ENCODE data around the gene SGCA. TPM values are rescaled to one million over a fixed set of nuclear protein-coding genes. Genes with fewer than 3 reads are reported as not detected.

The SGCA gene
- total RNA-seq, 2 experiments from 2014 or later, result 0.30 TPM; not detected in 1

- POLR2A ChIA-PET, result interaction anchor here (0.6 to 2.0 kb wide), 4 partner anchors 10 to 157 kb away, joined by 3 to 8 read pairs (median 5); no protein-coding TSS in a partner anchor
- Mint-ChIP-seq H3K36me3 (ENCODE audit: low read depth) (peaks cover 27% of the 10 kb centered on the region), H3K27ac (no peak overlapping the region), H3K4me1 (peaks cover 38% of the 10 kb centered on the region), H3K4me3 (peak overlapping the region; percentile 71), H3K9me3 (no peaks in the 10 kb centered on the region), H3K27me3 (peaks cover 37% of the 10 kb centered on the region)
- CTCF ChIA-PET, result interaction anchor here (2.0 to 3.0 kb wide), 2 partner anchors 12 to 35 kb away, joined by 7 to 14 read pairs; partner anchors contain the start of gene PDK2
- no peak for DNase-seq
Observed at GRCh38 chr17:50129353-50129727, 36.5 kb upstream of the SGCA start.

GRCh38 chr17:50129728-50130558, 35.9 kb upstream of the SGCA start, which contains the start of gene SAMD14:
TSS of gene SAMD14 (minus strand) at chr17:50130160. CDS start at chr17:50124959, 5,201 bp downstream.
- POLR2A ChIA-PET, result interaction anchor here (0.6 to 2.0 kb wide), 7 partner anchors 9 to 157 kb away, joined by 3 to 11 read pairs (median 3); no protein-coding TSS in a partner anchor
- Mint-ChIP-seq H3K4me3 (peak within 1 kb of the TSS; percentile 71), H3K9me3 (no peaks in the 10 kb centered on the region), H3K4me1 (peaks cover 38% of the 10 kb centered on the region), H3K36me3 (ENCODE audit: low read depth) (peaks cover 29% of the 10 kb centered on the region), H3K27ac (peak within 1 kb of the TSS; percentile 45), H3K27me3 (peaks cover 37% of the 10 kb centered on the region)
- CTCF ChIA-PET, result interaction anchor here (0.6 to 3.0 kb wide), 4 partner anchors 13 to 1522 kb away, joined by 3 to 14 read pairs (median 6); partner anchors contain the start of gene PDK2
- peak; percentile 50 for DNase-seq

- ChIA-PET POLR2A (interaction anchor here (1.0 to 2.0 kb wide), 5 partner anchors 8 to 21 kb away, joined by 3 to 11 read pairs (median 7); no protein-coding TSS in a partner anchor), CTCF (interaction anchor here (0.6 to 3.0 kb wide), 10 partner anchors 9 to 1521 kb away, joined by 3 to 14 read pairs (median 4); partner anchors contain the start of genes PDK2 and SGCA)
- H3K36me3 Mint-ChIP-seq (ENCODE audit: low read depth), result peaks cover 31% of the 10 kb centered on the region
- peak overlapping the region; percentile 45 for H3K4me3 Mint-ChIP-seq
- DNase-seq, result no peak
- peak overlapping the region; percentile 45 for H3K27ac Mint-ChIP-seq
- H3K4me1 Mint-ChIP-seq, result peaks cover 38% of the 10 kb centered on the region
- H3K9me3 Mint-ChIP-seq, result no peaks in the 10 kb centered on the region
- H3K27me3 Mint-ChIP-seq, result peaks cover 33% of the 10 kb centered on the region
Observed at GRCh38 chr17:50130559-50131305, 35.1 kb upstream of the SGCA start.

- Mint-ChIP-seq H3K27ac (peak overlapping the region; percentile 62), H3K27me3 (peaks cover 31% of the 10 kb centered on the region), H3K9me3 (no peaks in the 10 kb centered on the region), H3K36me3 (ENCODE audit: low read depth) (peaks cover 45% of the 10 kb centered on the region), H3K4me1 (peaks cover 38% of the 10 kb centered on the region), H3K4me3 (no peak overlapping the region)
- ChIA-PET POLR2A (interaction anchor here (0.7 to 1.6 kb wide), 2 partner anchors 15 to 33 kb away, joined by 3 to 5 read pairs; partner anchors contain the start of gene SGCA), CTCF (interaction anchor here (0.9 to 3.0 kb wide), 5 partner anchors 16 to 38 kb away, joined by 3 to 14 read pairs (median 5); partner anchors contain the start of gene PDK2)
- DNase-seq, result no peak
Observed at GRCh38 chr17:50132104-50132794, 33.6 kb upstream of the SGCA start.

GRCh38 chr17:50133028-50133768, 32.6 kb upstream of the SGCA start:
- Mint-ChIP-seq H3K4me3 (no peak overlapping the region), H3K27ac (peak overlapping the region; percentile 26), H3K4me1 (peaks cover 37% of the 10 kb centered on the region), H3K36me3 (ENCODE audit: low read depth) (peaks cover 54% of the 10 kb centered on the region), H3K27me3 (peaks cover 21% of the 10 kb centered on the region), H3K9me3 (no peaks in the 10 kb centered on the region)
- CTCF ChIA-PET, result no interaction called here
- no peak for DNase-seq
- POLR2A ChIA-PET, result interaction anchor here (0.7 to 1.6 kb wide), 2 partner anchors 16 to 33 kb away, joined by 3 to 5 read pairs; partner anchors contain the start of gene SGCA

GRCh38 chr17:50133769-50134099, 32.1 kb upstream of the SGCA start:
- no peak for DNase-seq
- Mint-ChIP-seq H3K27me3 (peaks cover 16% of the 10 kb centered on the region), H3K36me3 (ENCODE audit: low read depth) (peaks cover 59% of the 10 kb centered on the region), H3K9me3 (no peaks in the 10 kb centered on the region), H3K27ac (no peak overlapping the region), H3K4me3 (no peak overlapping the region), H3K4me1 (peaks cover 38% of the 10 kb centered on the region)
- POLR2A ChIA-PET, result no interaction called here
- CTCF ChIA-PET, result no interaction called here

GRCh38 chr17:50134206-50135110, 31.3 kb upstream of the SGCA start:
- Mint-ChIP-seq H3K27ac (no peak overlapping the region), H3K4me1 (peaks cover 40% of the 10 kb centered on the region), H3K36me3 (ENCODE audit: low read depth) (peaks cover 67% of the 10 kb centered on the region), H3K27me3 (peaks cover 13% of the 10 kb centered on the region), H3K9me3 (no peaks in the 10 kb centered on the region), H3K4me3 (no peak overlapping the region)
- POLR2A ChIA-PET, result no interaction called here
- CTCF ChIA-PET, result interaction anchor here (1.2 to 2.1 kb wide), 2 partner anchors 27 to 40 kb away, joined by 4 to 7 read pairs; no protein-coding TSS in a partner anchor
- no peak for DNase-seq

- H3K36me3 Mint-ChIP-seq (ENCODE audit: low read depth), result peaks cover 77% of the 10 kb centered on the region
- POLR2A ChIA-PET, result interaction anchor here (0.9 to 1.4 kb wide), 3 partner anchors 11 to 35 kb away, joined by 3 to 6 read pairs (median 4); no protein-coding TSS in a partner anchor
- no peak for DNase-seq
- peaks cover 9% of the 10 kb centered on the region for H3K27me3 Mint-ChIP-seq
- no peak overlapping the region for H3K27ac Mint-ChIP-seq
- no peak overlapping the region for H3K4me3 Mint-ChIP-seq
- H3K4me1 Mint-ChIP-seq, result peaks cover 47% of the 10 kb centered on the region
- H3K9me3 Mint-ChIP-seq, result no peaks in the 10 kb centered on the region
- CTCF ChIA-PET, result interaction anchor here (1.2 to 2.1 kb wide), 2 partner anchors 26 to 41 kb away, joined by 4 to 7 read pairs; no protein-coding TSS in a partner anchor
Observed at GRCh38 chr17:50135316-50136095, 30.3 kb upstream of the SGCA start.

- ChIA-PET CTCF (interaction anchor here (1.0 to 2.1 kb wide), 2 partner anchors 26 to 33 kb away, joined by 3 to 7 read pairs; no protein-coding TSS in a partner anchor), POLR2A (interaction anchor here (0.9 to 1.4 kb wide), 4 partner anchors 11 to 34 kb away, joined by 3 to 6 read pairs (median 4); no protein-coding TSS in a partner anchor)
- DNase-seq, result no peak
- H3K27me3 Mint-ChIP-seq, result peaks cover 3% of the 10 kb centered on the region
- peaks cover 80% of the 10 kb centered on the region for H3K36me3 Mint-ChIP-seq (ENCODE audit: low read depth)
- H3K4me1 Mint-ChIP-seq, result peaks cover 47% of the 10 kb centered on the region
- H3K27ac Mint-ChIP-seq, result peak overlapping the region; percentile 8
- no peak overlapping the region for H3K4me3 Mint-ChIP-seq
- no peaks in the 10 kb centered on the region for H3K9me3 Mint-ChIP-seq
Observed at GRCh38 chr17:50136096-50136687, 29.6 kb upstream of the SGCA start.

- CTCF ChIA-PET, result interaction anchor here (1.0 to 2.7 kb wide), 3 partner anchors 25 to 43 kb away, joined by 3 to 13 read pairs (median 7); partner anchors contain the start of gene PDK2
- Mint-ChIP-seq H3K27me3 (no peaks in the 10 kb centered on the region), H3K27ac (peak overlapping the region; percentile 8), H3K9me3 (no peaks in the 10 kb centered on the region), H3K36me3 (ENCODE audit: low read depth) (peaks cover 82% of the 10 kb centered on the region), H3K4me3 (no peak overlapping the region), H3K4me1 (peaks cover 47% of the 10 kb centered on the region)
- POLR2A ChIA-PET, result interaction anchor here (0.9 to 1.4 kb wide), 2 partner anchors 10 to 24 kb away, joined by 3 to 6 read pairs; no protein-coding TSS in a partner anchor
- no peak for DNase-seq
Observed at GRCh38 chr17:50137042-50137441, 28.8 kb upstream of the SGCA start.
